ENCODE measurements around the gene SMC4. TPM values are rescaled to one million over a fixed set of nuclear protein-coding genes. Genes with fewer than 3 reads are reported as not detected.

SMC4 gene
- total and polyA plus RNA-seq, 2 of the 8 experiments (the other 6 are each of a cell fraction or from before 2014, with no cell fraction given) = 26.6 to 118 TPM

GRCh38 chr3:160450846-160451245, 51.4 kb downstream of the SMC4 start:
- CTCF ChIA-PET (ENCODE audit: partially characterized antibody) = interaction anchor here (0.7 to 3.2 kb wide), 7 partner anchors 9 to 37 kb away, joined by 3 to 13 read pairs (median 3); no protein-coding TSS in a partner anchor
- H3K27ac ChIP-seq (ENCODE audit: low read depth, low read length) = peak overlapping the region; percentile 95; the same call in 1 of the 2 replicates
- TF ChIP-seq, protein P1, sequence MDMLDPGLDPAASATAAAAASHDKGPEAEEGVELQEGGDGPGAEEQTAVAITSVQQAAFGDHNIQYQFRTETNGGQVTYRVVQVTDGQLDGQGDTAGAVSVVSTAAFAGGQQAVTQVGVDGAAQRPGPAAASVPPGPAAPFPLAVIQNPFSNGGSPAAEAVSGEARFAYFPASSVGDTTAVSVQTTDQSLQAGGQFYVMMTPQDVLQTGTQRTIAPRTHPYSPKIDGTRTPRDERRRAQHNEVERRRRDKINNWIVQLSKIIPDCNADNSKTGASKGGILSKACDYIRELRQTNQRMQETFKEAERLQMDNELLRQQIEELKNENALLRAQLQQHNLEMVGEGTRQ (IDR thresholded peaks at IDR 0.05; ENCODE audit: low read length) = no peak
- no peak for TF ChIP-seq CHD1 (IDR thresholded peaks at IDR 0.05; ENCODE audit: low read depth, low read length)
- no peak for TF ChIP-seq GABPA (IDR thresholded peaks at IDR 0.05; ENCODE audit: borderline replicate concordance, insufficient read depth, low read length)
- TF ChIP-seq SIX5 (IDR thresholded peaks at IDR 0.05; ENCODE audit: low read depth, low read length) = no peak
- TF ChIP-seq CHD2 (IDR thresholded peaks at IDR 0.05; ENCODE audit: low read length) = no peak
- no peak for TF ChIP-seq BACH1 (IDR thresholded peaks at IDR 0.05; ENCODE audit: low read length)
- no peak for TF ChIP-seq RXRA (IDR thresholded peaks at IDR 0.05; ENCODE audit: insufficient read depth, low read depth, low read length)
- no peak for TF ChIP-seq RBBP5 (IDR thresholded peaks at IDR 0.05; ENCODE audit: borderline replicate concordance, low read depth, low read length)
- TF ChIP-seq, protein P2, sequence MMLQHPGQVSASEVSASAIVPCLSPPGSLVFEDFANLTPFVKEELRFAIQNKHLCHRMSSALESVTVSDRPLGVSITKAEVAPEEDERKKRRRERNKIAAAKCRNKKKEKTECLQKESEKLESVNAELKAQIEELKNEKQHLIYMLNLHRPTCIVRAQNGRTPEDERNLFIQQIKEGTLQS (IDR thresholded peaks at IDR 0.05; ENCODE audit: insufficient read depth, low read depth, low read length) = no peak
- no peak for TF ChIP-seq SP4 (IDR thresholded peaks at IDR 0.05; ENCODE audit: low read length)
- no peak for TF ChIP-seq YY1 (IDR thresholded peaks at IDR 0.05; ENCODE audit: low read depth, low read length)
- TF ChIP-seq TEAD4 (IDR thresholded peaks at IDR 0.05; ENCODE audit: low read depth, low read length) = no peak
- TF ChIP-seq GTF2F1 (IDR thresholded peaks at IDR 0.05; ENCODE audit: borderline replicate concordance, low read depth, low read length) = no peak

More at GRCh38 chr3:160450846-160451245, 51.4 kb downstream of the SMC4 start:
- H2AFZ ChIP-seq (ENCODE audit: low read length) = no peak overlapping the region
- no peak overlapping the region for H4K8ac ChIP-seq (ENCODE audit: extremely low read depth, insufficient read depth, low read length)
- H3K9ac ChIP-seq (replicated peaks in 1 of 4; ENCODE audit: extremely low read depth in 1 of 4, low read depth in 3 of 4, low read length in 3 of 4) = peak overlapping the region; percentile 62 to 97 (median 90)
- H3K56ac ChIP-seq (replicated peaks; ENCODE audit: insufficient read length, low read depth, low read length) = no peak overlapping the region
- H3K36me3 ChIP-seq (ENCODE audit: control insufficient read depth in 2 of 4, insufficient read depth in 4 of 4, low read length in 3 of 4) = peaks cover 0 to 20% (median under 1%) of the 10 kb centered on the region in 4 experiments; a peak in 2 of 8 replicates
- peaks cover 6% of the 10 kb centered on the region for H3K23me2 ChIP-seq (ENCODE audit: low read depth, low read length)
- H3K23ac ChIP-seq (ENCODE audit: insufficient read length) = no peak overlapping the region
- no peak overlapping the region for H2BK5ac ChIP-seq (ENCODE audit: low read depth, low read length)
- DNase-seq (ENCODE audit: low read depth in 1 of 2, low spot score in 2 of 2) = no peak
- peaks cover 0 to 5% (median 0%) of the 10 kb centered on the region in 4 experiments; a peak in 3 of 7 replicates for H3K4me1 ChIP-seq (replicated peaks in 1 of 4; ENCODE audit: control insufficient read depth in 3 of 4, insufficient read depth in 4 of 4, low read length in 3 of 4)
- no peak for FAIRE-seq
- no peak overlapping the region for H3K14ac ChIP-seq (ENCODE audit: insufficient read length)
- no peaks in the 10 kb centered on the region for H3K9me3 ChIP-seq (ENCODE audit: insufficient read depth in 2 of 2, low read depth in 1 of 2, low read length in 1 of 2)
- H2AK5ac ChIP-seq (ENCODE audit: low read depth, low read length) = no peak overlapping the region
- H3K18ac ChIP-seq (ENCODE audit: extremely low read depth, low read length) = no peak overlapping the region
- H2BK20ac ChIP-seq (ENCODE audit: low read length) = no peak overlapping the region
- H3K79me2 ChIP-seq (ENCODE audit: control insufficient read depth in 1 of 2, insufficient read depth in 2 of 2, low read length in 2 of 2) = peaks cover 17 to 33% of the 10 kb centered on the region in 2 experiments
- POLR2A ChIA-PET (ENCODE audit: partially characterized antibody) = interaction anchor here (1.3 to 4.7 kb wide), 14 partner anchors 8 to 288 kb away, joined by 3 to 70 read pairs (median 10); partner anchors contain the start of genes KPNA4 and SMC4
- H2BK120ac ChIP-seq (replicated peaks; ENCODE audit: low read depth, low read length) = no peak overlapping the region
- no peak overlapping the region for H2BK15ac ChIP-seq (ENCODE audit: low read length)
- no peak overlapping the region for H4K91ac ChIP-seq (replicated peaks; ENCODE audit: insufficient read length, low read length)
- H4K20me1 ChIP-seq (replicated peaks in 1 of 2; ENCODE audit: control insufficient read depth in 1 of 2, insufficient read depth in 2 of 2, low read length in 2 of 2) = no peaks in the 10 kb centered on the region
- H4K5ac ChIP-seq (ENCODE audit: insufficient read length, low read depth, low read length) = peak overlapping the region; percentile 63
- H3K4ac ChIP-seq (replicated peaks; ENCODE audit: insufficient read length, low read depth, low read length) = no peak overlapping the region
- peak overlapping the region; percentile 92 to 97 (median 94) for H3K4me3 ChIP-seq (ENCODE audit: extremely low read depth in 1 of 4, insufficient read depth in 2 of 4, low read depth in 3 of 4, low read length in 4 of 4)
- H2BK12ac ChIP-seq (ENCODE audit: low read depth, low read length) = no peak overlapping the region; the same call in 1 of the 2 replicates
- H3K4me2 ChIP-seq (ENCODE audit: insufficient read depth in 1 of 2, low read depth in 2 of 2, low read length in 2 of 2) = peak overlapping the region; percentile 86 to 95
- no peaks in the 10 kb centered on the region; the same call in 1 of the 2 replicates for H3K79me1 ChIP-seq (ENCODE audit: low read depth, low read length)
- H3K27me3 ChIP-seq (replicated peaks in 1 of 4; ENCODE audit: control insufficient read depth in 3 of 4, extremely low read depth in 1 of 4, insufficient read depth in 3 of 4, low read length in 3 of 4) = no peaks in the 10 kb centered on the region
- WGBS, 2 experiments (ENCODE audit: extremely low coverage in 1 of 2, insufficient coverage in 1 of 2, insufficient read length in 1 of 2, insufficient replicate concordance in 2 of 2, low coverage in 1 of 2, low lambda C conversion rate in 2 of 2, missing lambda C conversion rate in 1 of 2) = 59% methylated on average over 3 of the region's 3 CpGs; no CpG with 5 or more reads in 1 of the 2 experiments
